PC-9 (cell line): ENCODE results near the gene RADIL. TPM values are rescaled to one million over a fixed set of nuclear protein-coding genes. Genes with fewer than 3 reads are reported as not detected.
A peak's percentile ranks its signal among the peaks of the same experiment; 100 is the strongest.

Experiments
- BruUV-seq: library from RNA; stranded (reverse); fragments of 400-500 nt; replicated peaks from 2 replicates; lab custom pipeline; 2021; lab: Mats Ljungman, UMichigan
- CTCF ChIA-PET: fragments of 300-600 bp; sonication (Branson Sonifier 250); formaldehyde crosslinking; loops from one replicate; lab custom pipeline; 2022; ENCODE audit warnings: antibody characterized with exemption; lab: Charles Lee
- POLR2A ChIA-PET: fragments of 300-600 bp; sonication (Branson Sonifier 250); formaldehyde crosslinking; loops from one replicate; lab custom pipeline; 2022; ENCODE audit warnings: antibody characterized with exemption; ENCODE audit not compliant: unreplicated experiment; lab: Charles Lee
- DNase-seq, 2 experiments: peaks; one replicate each; pipeline versions ENCODE4 v3.0.0 to v3.0.0-alpha.2; 2015 to 2022; ENCODE audit warnings: mixed read lengths in 1 of 2
- H2AFZ ChIP-seq: fragments of 200-600 bp; sonication (generic); 2 replicates; pipeline ENCODE4 v1.8.1; 2017; ENCODE audit warnings: antibody characterized with exemption
- H3F3A ChIP-seq: fragments of 200-600 bp; sonication (generic); 2 replicates; pipeline ENCODE4 v1.8.1; 2017; ENCODE audit warnings: antibody characterized with exemption, mild to moderate bottlenecking, low read depth; ENCODE audit not compliant: insufficient read depth
- H3K27ac ChIP-seq: fragments of 200-600 bp; sonication (generic); 2 replicates; pipeline ENCODE4 v1.6.1; 2016; ENCODE audit warnings: mixed run types
- H3K27me3 ChIP-seq: fragments of 200-600 bp; sonication (generic); 2 replicates; pipeline ENCODE4 v1.6.1; 2016; ENCODE audit warnings: low read depth, mixed run types; ENCODE audit not compliant: insufficient read depth
- H3K36me3 ChIP-seq: fragments of 200-600 bp; sonication (generic); 2 replicates; pipeline ENCODE4 v1.6.1; 2016; ENCODE audit warnings: low read depth, mixed run types
- H3K4me1 ChIP-seq: fragments of 200-600 bp; sonication (generic); replicated peaks from 2 replicates; pipeline ENCODE4 v1.6.1; 2016; ENCODE audit warnings: mixed run types; ENCODE audit not compliant: insufficient read depth
- H3K4me2 ChIP-seq: fragments of 200-600 bp; sonication (generic); 2 replicates; pipeline ENCODE4 v1.6.1; 2017; ENCODE audit warnings: mixed run types
- H3K4me3 ChIP-seq: fragments of 200-600 bp; sonication (generic); 2 replicates; pipeline ENCODE4 v1.6.1; 2016; ENCODE audit warnings: mixed run types
- H3K79me2 ChIP-seq: fragments of 200-600 bp; sonication (generic); 2 replicates; pipeline ENCODE4 v1.6.1; 2017; ENCODE audit warnings: low read depth, mixed run types
- H3K9me2 ChIP-seq: fragments of 200-600 bp; sonication (generic); 2 replicates; pipeline ENCODE4 v1.8.1; 2017; ENCODE audit warnings: mild to moderate bottlenecking; ENCODE audit not compliant: insufficient read depth
- H3K9me3 ChIP-seq: fragments of 200-600 bp; sonication (generic); 2 replicates; pipeline ENCODE4 v1.8.1; 2016; ENCODE audit warnings: low read depth; ENCODE audit not compliant: insufficient read depth
- H4K20me1 ChIP-seq: fragments of 200-600 bp; sonication (generic); 2 replicates; pipeline ENCODE4 v1.8.1; 2017; ENCODE audit not compliant: insufficient read depth
- CTCF ChIP-seq: fragments of 200-600 bp; sonication (generic); conservative IDR thresholded peaks from 2 replicates; pipeline ENCODE4 v1.6.1; 2017; ENCODE audit warnings: mixed run types, antibody characterized with exemption, mild to moderate bottlenecking, moderate library complexity
- EZH2 ChIP-seq: fragments of 200-600 bp; sonication (generic); IDR thresholded peaks from 2 replicates; pipeline ENCODE4 v1.8.0; 2017; ENCODE audit warnings: antibody characterized with exemption, low read depth
- intact Hi-C: fragments of 100-400 bp; cut with micrococcal nuclease; formaldehyde crosslinking; loops from one replicate; pipeline ENCODE4 v1.10.0; 2022; ENCODE audit not compliant: unreplicated experiment
- total RNA-seq: library from RNA; stranded (reverse); gene quantifications from 2 replicates; pipeline ENCODE4 v1.2.3, GENCODE V29; 2021

RADIL gene
- total RNA-seq, 1 experiment from 2014 or later = 0.35 TPM

- Histone ChIP-seq H3K4me2 (no peak overlapping the region), H3K27ac (no peak overlapping the region), H2AFZ (no peak overlapping the region), H3K4me3 (no peak overlapping the region), H3K9me3 (no peaks in the 10 kb centered on the region), H3F3A (peaks cover 14% of the 10 kb centered on the region; the same call in 1 of the 2 replicates), H3K9me2 (no peaks in the 10 kb centered on the region), H3K36me3 (peaks cover 27% of the 10 kb centered on the region), H3K4me1 (no peaks in the 10 kb centered on the region), H3K79me2 (peaks cover 11% of the 10 kb centered on the region; the same call in 1 of the 2 replicates), H3K27me3 (no peaks in the 10 kb centered on the region), H4K20me1 (peaks cover 48% of the 10 kb centered on the region)
- DNase-seq = no peak
- no TSS peak for BruUV-seq
- ChIA-PET POLR2A (interaction anchor here (0.5 kb wide), 1 partner anchor 214 kb away, joined by 8 read pairs; no protein-coding TSS in a partner anchor), CTCF (no interaction called here)
- TF ChIP-seq EZH2 = no peak
- no peak for TF ChIP-seq CTCF
- intact Hi-C loops = loop anchor here (1.0 to 5.0 kb wide), 4 partner anchors 70 to 143 kb away; no protein-coding TSS in a partner anchor
Observed at GRCh38 chr7:4754433-4755010, 129.0 kb downstream of the RADIL start.

- Histone ChIP-seq H3F3A (peaks cover 14% of the 10 kb centered on the region; the same call in 1 of the 2 replicates), H3K27ac (no peak overlapping the region), H3K36me3 (peaks cover 27% of the 10 kb centered on the region), H3K9me3 (no peaks in the 10 kb centered on the region), H3K4me2 (no peak overlapping the region), H2AFZ (no peak overlapping the region), H3K79me2 (peaks cover 15% of the 10 kb centered on the region; the same call in 1 of the 2 replicates), H3K4me1 (no peaks in the 10 kb centered on the region), H3K9me2 (no peaks in the 10 kb centered on the region), H3K27me3 (no peaks in the 10 kb centered on the region), H3K4me3 (no peak overlapping the region), H4K20me1 (peaks cover 48% of the 10 kb centered on the region)
- POLR2A ChIA-PET = no interaction called here
- DNase-seq = peak; percentile 53 to 89
- intact Hi-C loops = loop anchor here (1.0 to 5.0 kb wide), 4 partner anchors 70 to 143 kb away; no protein-coding TSS in a partner anchor
- TF ChIP-seq EZH2 (no peak), CTCF (peak; percentile 96)
- no TSS peak for BruUV-seq
- CTCF ChIA-PET = no interaction called here
Observed at GRCh38 chr7:4753598-4754432, 129.7 kb downstream of the RADIL start.

- H3K9me2 ChIP-seq = no peaks in the 10 kb centered on the region
- intact Hi-C loops = loop anchor here (5.0 kb wide), 1 partner anchor 119 kb away; no protein-coding TSS in a partner anchor
- H3K4me1 ChIP-seq = peaks cover 3% of the 10 kb centered on the region; the same call in 1 of the 2 replicates
- no peak for TF ChIP-seq CTCF
- peaks cover 30% of the 10 kb centered on the region for H3K36me3 ChIP-seq
- BruUV-seq = no TSS peak
- peaks cover 15% of the 10 kb centered on the region; the same call in 1 of the 2 replicates for H3F3A ChIP-seq
- ChIA-PET POLR2A (no interaction called here), CTCF (interaction anchor here (0.6 kb wide), 1 partner anchor 69 kb away, joined by 4 read pairs; no protein-coding TSS in a partner anchor)
- no peaks in the 10 kb centered on the region for H3K9me3 ChIP-seq
- no peak for DNase-seq
- peaks cover 48% of the 10 kb centered on the region for H4K20me1 ChIP-seq
- H3K27ac ChIP-seq = no peak overlapping the region
- H3K4me3 ChIP-seq = no peak overlapping the region
- peaks cover 38% of the 10 kb centered on the region for H3K79me2 ChIP-seq
- no peak overlapping the region for H3K4me2 ChIP-seq
- no peak overlapping the region for H2AFZ ChIP-seq
- H3K27me3 ChIP-seq = no peaks in the 10 kb centered on the region
Observed at GRCh38 chr7:4751398-4751947, 132.0 kb downstream of the RADIL start.
